Measurements from ENCODE around the gene SEMA3B. TPM values are rescaled to one million over a fixed set of nuclear protein-coding genes. Genes with fewer than 3 reads are reported as not detected.
A peak's percentile ranks its signal among the peaks of the same experiment; 100 is the strongest.
"Not testable (repeated sequence)": the region's sequence is repeated elsewhere in the genome, so short reads cannot be mapped to it uniquely, and the experiment has no call there.

The SEMA3B gene
- total RNA-seq, 1 donor from 2014 or later = 34.8 TPM

GRCh38 chr3:50304601-50305000 is 35.7 kb downstream of the SEMA3B start:
- Mint-ChIP-seq H3K36me3 (peaks cover 3% of the 10 kb centered on the region), H3K4me1 (ENCODE audit: unreplicated experiment) (peaks cover 15% of the 10 kb centered on the region), H3K9me3 (no peaks in the 10 kb centered on the region), H3K4me3 (no peak overlapping the region), H3K27ac (peak overlapping the region; percentile 11), H3K27me3 (no peaks in the 10 kb centered on the region)
- no peak for DNase-seq (ENCODE audit: extremely low spot score, unreplicated experiment)
- TF ChIP-seq CTCF (conservative IDR thresholded peaks at IDR 0.05) = no peak

GRCh38 chr3:50312041-50312440 is 43.1 kb downstream of the SEMA3B start:
- H3K27me3 Mint-ChIP-seq; H3K27ac Mint-ChIP-seq; DNase-seq (ENCODE audit: extremely low spot score, unreplicated experiment); H3K9me3 Mint-ChIP-seq; H3K4me3 Mint-ChIP-seq: not testable (repeated sequence)
- peaks cover 14% of the 10 kb centered on the region for H3K4me1 Mint-ChIP-seq (ENCODE audit: unreplicated experiment)
- H3K36me3 Mint-ChIP-seq = peaks cover 26% of the 10 kb centered on the region

- H3K4me1 Mint-ChIP-seq (ENCODE audit: unreplicated experiment) = peaks cover 26% of the 10 kb centered on the region
- no peaks in the 10 kb centered on the region for H3K9me3 Mint-ChIP-seq
- no peak for DNase-seq (ENCODE audit: extremely low spot score, unreplicated experiment)
- H3K27ac Mint-ChIP-seq = peak overlapping the region; percentile 10
- peaks cover 29% of the 10 kb centered on the region for H3K36me3 Mint-ChIP-seq
- H3K27me3 Mint-ChIP-seq = no peaks in the 10 kb centered on the region
- no peak for TF ChIP-seq CTCF (conservative IDR thresholded peaks at IDR 0.05)
- H3K4me3 Mint-ChIP-seq = no peak overlapping the region
Measured at GRCh38 chr3:50314342-50314741, 45.4 kb downstream of the SEMA3B start.

- no peak for TF ChIP-seq CTCF (conservative IDR thresholded peaks at IDR 0.05)
- DNase-seq (ENCODE audit: extremely low spot score, unreplicated experiment) = no peak
- Mint-ChIP-seq H3K4me3 (peak overlapping the region; percentile 30), H3K9me3 (no peaks in the 10 kb centered on the region), H3K27ac (peak overlapping the region; percentile 53), H3K36me3 (peaks cover 24% of the 10 kb centered on the region), H3K27me3 (no peaks in the 10 kb centered on the region), H3K4me1 (ENCODE audit: unreplicated experiment) (peaks cover 27% of the 10 kb centered on the region)
Measured at GRCh38 chr3:50314816-50315215, 45.9 kb downstream of the SEMA3B start.

- H3K36me3 Mint-ChIP-seq = peaks cover 22% of the 10 kb centered on the region
- no peaks in the 10 kb centered on the region for H3K9me3 Mint-ChIP-seq
- no peak for TF ChIP-seq CTCF (conservative IDR thresholded peaks at IDR 0.05)
- H3K4me3 Mint-ChIP-seq = peak overlapping the region; percentile 81
- H3K27ac Mint-ChIP-seq = peak overlapping the region; percentile 100
- peaks cover 32% of the 10 kb centered on the region for H3K4me1 Mint-ChIP-seq (ENCODE audit: unreplicated experiment)
- H3K27me3 Mint-ChIP-seq = no peaks in the 10 kb centered on the region
- no peak for DNase-seq (ENCODE audit: extremely low spot score, unreplicated experiment)
Measured at GRCh38 chr3:50316657-50317242, 47.8 kb downstream of the SEMA3B start.

GRCh38 chr3:50317300-50317699 is 48.4 kb downstream of the SEMA3B start:
- no peak for DNase-seq (ENCODE audit: extremely low spot score, unreplicated experiment)
- H3K4me3 Mint-ChIP-seq = peak overlapping the region; percentile 81
- no peak for TF ChIP-seq CTCF (conservative IDR thresholded peaks at IDR 0.05)
- no peaks in the 10 kb centered on the region for H3K27me3 Mint-ChIP-seq
- peaks cover 22% of the 10 kb centered on the region for H3K36me3 Mint-ChIP-seq
- peak overlapping the region; percentile 100 for H3K27ac Mint-ChIP-seq
- peaks cover 32% of the 10 kb centered on the region for H3K4me1 Mint-ChIP-seq (ENCODE audit: unreplicated experiment)
- no peaks in the 10 kb centered on the region for H3K9me3 Mint-ChIP-seq

All from type B pancreatic cell (in vitro differentiated cells).